ENCODE measurements around the gene CD200.

CD200 gene

GRCh38 chr3:112334691-112335433 lies 1.9 kb downstream of the CD200 start:
- peak overlapping the region; percentile 90 for H3K4me3 ChIP-seq (ENCODE audit: low read length)
- no peaks in the 10 kb centered on the region for H3K27me3 ChIP-seq (ENCODE audit: control insufficient read depth, insufficient read depth, low read length)
- H3K9me3 ChIP-seq (ENCODE audit: control insufficient read depth, low read depth, low read length): no peaks in the 10 kb centered on the region
- H3K9ac ChIP-seq (ENCODE audit: low read length): peak overlapping the region; percentile 95
- H3K36me3 ChIP-seq (ENCODE audit: control insufficient read depth, low read depth, low read length): peaks cover 5% of the 10 kb centered on the region
- peak overlapping the region; percentile 85 for H3K27ac ChIP-seq (ENCODE audit: low read length)
- peaks cover 35% of the 10 kb centered on the region for H3K4me1 ChIP-seq (ENCODE audit: control insufficient read depth, low read depth, low read length)

GRCh38 chr3:112335434-112335781 lies 2.5 kb downstream of the CD200 start:
- H3K27ac ChIP-seq (ENCODE audit: low read length): no peak overlapping the region
- H3K4me1 ChIP-seq (ENCODE audit: control insufficient read depth, low read depth, low read length): peaks cover 39% of the 10 kb centered on the region
- H3K36me3 ChIP-seq (ENCODE audit: control insufficient read depth, low read depth, low read length): peaks cover 5% of the 10 kb centered on the region
- H3K27me3 ChIP-seq (ENCODE audit: control insufficient read depth, insufficient read depth, low read length): no peaks in the 10 kb centered on the region
- no peak overlapping the region for H3K9ac ChIP-seq (ENCODE audit: low read length)
- H3K4me3 ChIP-seq (ENCODE audit: low read length): peak overlapping the region; percentile 90
- no peaks in the 10 kb centered on the region for H3K9me3 ChIP-seq (ENCODE audit: control insufficient read depth, low read depth, low read length)

GRCh38 chr3:112338021-112338726 lies 5.2 kb downstream of the CD200 start:
- Histone ChIP-seq H3K27me3 (ENCODE audit: control insufficient read depth, insufficient read depth, low read length) (no peaks in the 10 kb centered on the region), H3K9ac (ENCODE audit: low read length) (no peak overlapping the region), H3K9me3 (ENCODE audit: control insufficient read depth, low read depth, low read length) (no peaks in the 10 kb centered on the region), H3K27ac (ENCODE audit: low read length) (no peak overlapping the region), H3K4me3 (ENCODE audit: low read length) (no peak overlapping the region), H3K36me3 (ENCODE audit: control insufficient read depth, low read depth, low read length) (peaks cover 18% of the 10 kb centered on the region), H3K4me1 (ENCODE audit: control insufficient read depth, low read depth, low read length) (peaks cover 41% of the 10 kb centered on the region)

- H3K4me1 ChIP-seq (ENCODE audit: control insufficient read depth, low read depth, low read length): peaks cover 41% of the 10 kb centered on the region
Observed at GRCh38 chr3:112338727-112339056, 5.7 kb downstream of the CD200 start.

GRCh38 chr3:112339134-112339533 lies 6.2 kb downstream of the CD200 start:
- Histone ChIP-seq H3K9me3 (ENCODE audit: control insufficient read depth, low read depth, low read length) (no peaks in the 10 kb centered on the region), H3K9ac (ENCODE audit: low read length) (no peak overlapping the region), H3K36me3 (ENCODE audit: control insufficient read depth, low read depth, low read length) (peaks cover 24% of the 10 kb centered on the region), H3K4me3 (ENCODE audit: low read length) (no peak overlapping the region), H3K4me1 (ENCODE audit: control insufficient read depth, low read depth, low read length) (peaks cover 41% of the 10 kb centered on the region), H3K27ac (ENCODE audit: low read length) (no peak overlapping the region), H3K27me3 (ENCODE audit: control insufficient read depth, insufficient read depth, low read length) (no peaks in the 10 kb centered on the region)

More at GRCh38 chr3:112338727-112339056, 5.7 kb downstream of the CD200 start:
- H3K9me3 ChIP-seq (ENCODE audit: control insufficient read depth, low read depth, low read length): no peaks in the 10 kb centered on the region
- H3K27me3 ChIP-seq (ENCODE audit: control insufficient read depth, insufficient read depth, low read length): no peaks in the 10 kb centered on the region
- no peak overlapping the region for H3K9ac ChIP-seq (ENCODE audit: low read length)
- H3K4me3 ChIP-seq (ENCODE audit: low read length): no peak overlapping the region
- H3K27ac ChIP-seq (ENCODE audit: low read length): no peak overlapping the region
- peaks cover 19% of the 10 kb centered on the region for H3K36me3 ChIP-seq (ENCODE audit: control insufficient read depth, low read depth, low read length)

- Histone ChIP-seq H3K9me3 (ENCODE audit: control insufficient read depth, low read depth, low read length) (no peaks in the 10 kb centered on the region), H3K27me3 (ENCODE audit: control insufficient read depth, insufficient read depth, low read length) (no peaks in the 10 kb centered on the region), H3K9ac (ENCODE audit: low read length) (no peak overlapping the region), H3K27ac (ENCODE audit: low read length) (no peak overlapping the region), H3K4me1 (ENCODE audit: control insufficient read depth, low read depth, low read length) (peaks cover 41% of the 10 kb centered on the region), H3K4me3 (ENCODE audit: low read length) (no peak overlapping the region), H3K36me3 (ENCODE audit: control insufficient read depth, low read depth, low read length) (peaks cover 28% of the 10 kb centered on the region)
Observed at GRCh38 chr3:112339609-112340008, 6.7 kb downstream of the CD200 start.

GRCh38 chr3:112341386-112341785 lies 8.4 kb downstream of the CD200 start:
- Histone ChIP-seq H3K27ac (ENCODE audit: low read length) (no peak overlapping the region), H3K4me1 (ENCODE audit: control insufficient read depth, low read depth, low read length) (peaks cover 23% of the 10 kb centered on the region), H3K36me3 (ENCODE audit: control insufficient read depth, low read depth, low read length) (peaks cover 42% of the 10 kb centered on the region), H3K27me3 (ENCODE audit: control insufficient read depth, insufficient read depth, low read length) (no peaks in the 10 kb centered on the region), H3K9ac (ENCODE audit: low read length) (no peak overlapping the region), H3K4me3 (ENCODE audit: low read length) (no peak overlapping the region), H3K9me3 (ENCODE audit: control insufficient read depth, low read depth, low read length) (no peaks in the 10 kb centered on the region)

GRCh38 chr3:112345681-112346080 lies 12.7 kb downstream of the CD200 start:
- peaks cover 82% of the 10 kb centered on the region for H3K36me3 ChIP-seq (ENCODE audit: control insufficient read depth, low read depth, low read length)
- peaks cover 30% of the 10 kb centered on the region for H3K4me1 ChIP-seq (ENCODE audit: control insufficient read depth, low read depth, low read length)
- H3K4me3 ChIP-seq (ENCODE audit: low read length): no peak overlapping the region
- H3K9me3 ChIP-seq (ENCODE audit: control insufficient read depth, low read depth, low read length): no peaks in the 10 kb centered on the region
- no peaks in the 10 kb centered on the region for H3K27me3 ChIP-seq (ENCODE audit: control insufficient read depth, insufficient read depth, low read length)
- no peak overlapping the region for H3K9ac ChIP-seq (ENCODE audit: low read length)
- no peak overlapping the region for H3K27ac ChIP-seq (ENCODE audit: low read length)

- no peak overlapping the region for H3K27ac ChIP-seq (ENCODE audit: low read length)
- no peak overlapping the region for H3K9ac ChIP-seq (ENCODE audit: low read length)
- H3K9me3 ChIP-seq (ENCODE audit: control insufficient read depth, low read depth, low read length): no peaks in the 10 kb centered on the region
- no peak overlapping the region for H3K4me3 ChIP-seq (ENCODE audit: low read length)
- peaks cover 82% of the 10 kb centered on the region for H3K36me3 ChIP-seq (ENCODE audit: control insufficient read depth, low read depth, low read length)
- no peaks in the 10 kb centered on the region for H3K27me3 ChIP-seq (ENCODE audit: control insufficient read depth, insufficient read depth, low read length)
- H3K4me1 ChIP-seq (ENCODE audit: control insufficient read depth, low read depth, low read length): peaks cover 40% of the 10 kb centered on the region
Observed at GRCh38 chr3:112346491-112347122, 13.7 kb downstream of the CD200 start.

- Histone ChIP-seq H3K4me1 (ENCODE audit: control insufficient read depth, low read depth, low read length) (peaks cover 63% of the 10 kb centered on the region), H3K9ac (ENCODE audit: low read length) (no peak overlapping the region), H3K4me3 (ENCODE audit: low read length) (no peak overlapping the region), H3K9me3 (ENCODE audit: control insufficient read depth, low read depth, low read length) (no peaks in the 10 kb centered on the region), H3K27ac (ENCODE audit: low read length) (no peak overlapping the region), H3K27me3 (ENCODE audit: control insufficient read depth, insufficient read depth, low read length) (no peaks in the 10 kb centered on the region), H3K36me3 (ENCODE audit: control insufficient read depth, low read depth, low read length) (peaks cover 89% of the 10 kb centered on the region)
Observed at GRCh38 chr3:112348943-112349342, 16.0 kb downstream of the CD200 start.

- no peak overlapping the region for H3K27ac ChIP-seq (ENCODE audit: low read length)
- no peaks in the 10 kb centered on the region for H3K9me3 ChIP-seq (ENCODE audit: control insufficient read depth, low read depth, low read length)
- peaks cover 69% of the 10 kb centered on the region for H3K4me1 ChIP-seq (ENCODE audit: control insufficient read depth, low read depth, low read length)
- no peaks in the 10 kb centered on the region for H3K27me3 ChIP-seq (ENCODE audit: control insufficient read depth, insufficient read depth, low read length)
- no peak overlapping the region for H3K9ac ChIP-seq (ENCODE audit: low read length)
- peaks cover 83% of the 10 kb centered on the region for H3K36me3 ChIP-seq (ENCODE audit: control insufficient read depth, low read depth, low read length)
- H3K4me3 ChIP-seq (ENCODE audit: low read length): no peak overlapping the region
Observed at GRCh38 chr3:112349557-112349956, 16.6 kb downstream of the CD200 start.

All from iPS-18a (cell line).